GM20431 (cell line): ENCODE measurements around the gene CWF19L2.
"Not testable (repeated sequence)": the region's sequence is repeated elsewhere in the genome, so short reads cannot be mapped to it uniquely, and the experiment has no call there.

Source experiments
- in situ Hi-C: fragments of 300-500 bp; cut with MseI, MboI; formaldehyde crosslinking; loops from one replicate; pipeline ENCODE4 v1.15.0; 2020; ENCODE audit warnings: low sequenced_read_pairs; ENCODE audit not compliant: unreplicated experiment

Gene CWF19L2

GRCh38 chr11:107439586-107440167 is 17.9 kb downstream of the CWF19L2 start:
- in situ Hi-C loops, result no loop called here

- in situ Hi-C loops, result no loop called here
These were observed 19.5 kb downstream of the CWF19L2 start for GRCh38 chr11:107438148-107438547.

GRCh38 chr11:107430525-107430924 is 27.1 kb downstream of the CWF19L2 start:
- in situ Hi-C loops, result no loop called here

GRCh38 chr11:107427569-107428180 is 29.9 kb downstream of the CWF19L2 start:
- in situ Hi-C loops, result no loop called here

- in situ Hi-C loops, result no loop called here
These were observed 44.3 kb downstream of the CWF19L2 start for GRCh38 chr11:107413352-107413751.

- in situ Hi-C loops, result no loop called here
These were observed 48.8 kb downstream of the CWF19L2 start for GRCh38 chr11:107408762-107409211.

GRCh38 chr11:107405260-107405659 is 52.4 kb downstream of the CWF19L2 start:
- in situ Hi-C loops, result no loop called here

GRCh38 chr11:107401131-107401530 is 56.5 kb downstream of the CWF19L2 start:
- in situ Hi-C loops, result not testable (repeated sequence)

GRCh38 chr11:107397357-107397756 is 60.3 kb downstream of the CWF19L2 start:
- in situ Hi-C loops, result no loop called here

GRCh38 chr11:107392611-107393010 is 65.0 kb downstream of the CWF19L2 start:
- in situ Hi-C loops, result no loop called here

- in situ Hi-C loops, result not testable (repeated sequence)
These were observed 66.9 kb downstream of the CWF19L2 start for GRCh38 chr11:107390701-107391100.

- in situ Hi-C loops, result no loop called here
These were observed 70.0 kb downstream of the CWF19L2 start for GRCh38 chr11:107387666-107388065.

- in situ Hi-C loops, result no loop called here
These were observed 72.2 kb downstream of the CWF19L2 start for GRCh38 chr11:107385361-107385981.

- in situ Hi-C loops, result no loop called here
These were observed 73.3 kb downstream of the CWF19L2 start for GRCh38 chr11:107384144-107384852.

- in situ Hi-C loops, result no loop called here
These were observed 85.2 kb downstream of the CWF19L2 start for GRCh38 chr11:107372439-107372838.

- in situ Hi-C loops, result no loop called here
These were observed 87.2 kb downstream of the CWF19L2 start for GRCh38 chr11:107370390-107370789.

- in situ Hi-C loops, result no loop called here
These were observed 97.9 kb downstream of the CWF19L2 start for GRCh38 chr11:107359701-107360100.

GRCh38 chr11:107357877-107358276 is 99.7 kb downstream of the CWF19L2 start:
- in situ Hi-C loops, result no loop called here

- in situ Hi-C loops, result no loop called here
These were observed 102.8 kb downstream of the CWF19L2 start for GRCh38 chr11:107354780-107355179.

GRCh38 chr11:107337917-107338316 is 119.7 kb downstream of the CWF19L2 start:
- in situ Hi-C loops, result no loop called here

- in situ Hi-C loops, result no loop called here
These were observed 125.9 kb downstream of the CWF19L2 start for GRCh38 chr11:107331728-107332127.
